ENCODE data around the gene RASGRP4.
"Not testable (repeated sequence)": the region's sequence is repeated elsewhere in the genome, so short reads cannot be mapped to it uniquely, and the experiment has no call there.

The RASGRP4 gene

DNA sequence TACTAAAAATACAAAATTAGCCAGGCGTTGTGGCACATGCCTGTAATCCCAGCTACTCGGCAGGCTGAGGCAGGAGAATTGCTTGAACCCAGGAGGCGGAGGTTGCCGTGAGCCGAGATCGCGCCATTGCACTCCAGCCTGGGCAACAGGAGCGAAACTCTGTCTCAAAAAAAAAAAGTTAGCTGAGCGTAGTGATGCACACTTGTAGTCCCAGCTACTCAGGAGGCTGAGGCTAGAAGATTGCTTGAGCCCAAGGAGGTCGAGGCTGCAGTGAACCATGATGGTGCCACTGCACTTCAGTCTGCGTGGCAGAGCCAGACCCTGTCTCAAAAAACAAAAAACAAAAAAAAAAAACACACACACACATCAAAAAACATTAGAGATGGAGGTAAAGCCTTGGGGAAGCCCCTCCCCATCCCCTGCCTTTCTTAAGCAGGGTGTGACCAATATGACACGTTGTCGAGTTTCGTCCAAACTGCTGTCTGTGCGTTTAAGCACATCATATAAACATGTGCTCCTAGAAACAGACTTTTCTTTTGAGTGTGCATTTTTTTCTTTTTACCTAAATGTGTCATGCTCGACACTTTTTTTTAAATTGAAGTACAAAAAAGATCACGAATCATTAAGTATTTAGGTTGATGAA, 1.1 kb upstream of the RASGRP4 start:
- not testable (repeated sequence) for H3K9ac ChIP-seq (ENCODE audit: low read length); H3K27ac ChIP-seq (ENCODE audit: low read length)

DNA sequence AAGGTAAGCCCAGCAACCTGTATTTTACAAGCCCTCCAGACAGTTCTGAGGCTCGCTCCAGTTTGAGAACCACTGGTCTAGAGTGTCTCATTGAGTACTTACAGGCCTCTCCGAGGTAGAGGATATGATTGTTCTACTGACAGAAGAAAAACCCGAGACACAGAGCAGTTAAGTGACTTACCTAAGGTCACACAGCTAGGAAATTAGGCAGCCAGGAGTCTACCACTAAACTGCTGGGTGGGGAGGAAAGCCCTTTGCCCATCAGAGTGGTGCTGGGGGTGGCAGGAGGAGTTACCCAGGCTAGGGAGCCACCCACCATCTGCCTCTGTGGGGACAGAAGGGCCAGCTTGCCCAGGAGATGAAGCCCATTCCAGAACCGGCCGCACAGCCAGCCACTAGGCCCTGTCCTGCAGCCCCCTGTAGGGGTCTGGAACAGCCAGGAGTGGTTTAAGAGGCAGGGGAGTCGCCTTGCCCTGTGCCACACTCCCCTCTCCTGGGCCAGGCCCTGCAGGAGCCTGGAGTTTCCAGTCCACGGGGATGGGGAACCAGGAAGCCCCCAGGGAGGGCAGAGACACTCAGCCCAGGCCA, 703 bp downstream of the RASGRP4 start:
- Histone ChIP-seq H3K4me3 (ENCODE audit: low read length) (no peak overlapping the region), H3K27ac (ENCODE audit: low read length) (no peak overlapping the region), H3K9ac (ENCODE audit: low read length) (no peak overlapping the region), H3K27me3 (ENCODE audit: control insufficient read depth, insufficient read depth, low read length) (no peaks in the 10 kb centered on the region), H3K36me3 (ENCODE audit: control insufficient read depth, low read depth, low read length) (no peaks in the 10 kb centered on the region), H3K9me3 (ENCODE audit: control insufficient read depth, low read depth, low read length) (no peaks in the 10 kb centered on the region), H3K4me1 (ENCODE audit: control insufficient read depth, low read depth, low read length) (peaks cover 13% of the 10 kb centered on the region)

More for the DNA sequence above, 1.1 kb upstream of the RASGRP4 start:
- H3K4me3 ChIP-seq (ENCODE audit: low read length); H3K36me3 ChIP-seq (ENCODE audit: control insufficient read depth, low read depth, low read length); H3K27me3 ChIP-seq (ENCODE audit: control insufficient read depth, insufficient read depth, low read length); H3K9me3 ChIP-seq (ENCODE audit: control insufficient read depth, low read depth, low read length): not testable (repeated sequence)
- H3K4me1 ChIP-seq (ENCODE audit: control insufficient read depth, low read depth, low read length): peaks cover 13% of the 10 kb centered on the region

GRCh38 chr19:38424272-38424671, 1.7 kb downstream of the RASGRP4 start:
- Histone ChIP-seq H3K4me3 (ENCODE audit: low read length) (no peak overlapping the region), H3K4me1 (ENCODE audit: control insufficient read depth, low read depth, low read length) (peaks cover 13% of the 10 kb centered on the region), H3K27ac (ENCODE audit: low read length) (no peak overlapping the region), H3K9ac (ENCODE audit: low read length) (no peak overlapping the region), H3K36me3 (ENCODE audit: control insufficient read depth, low read depth, low read length) (no peaks in the 10 kb centered on the region), H3K9me3 (ENCODE audit: control insufficient read depth, low read depth, low read length) (no peaks in the 10 kb centered on the region), H3K27me3 (ENCODE audit: control insufficient read depth, insufficient read depth, low read length) (peaks cover 2% of the 10 kb centered on the region)

- Histone ChIP-seq H3K36me3 (ENCODE audit: control insufficient read depth, low read depth, low read length) (no peaks in the 10 kb centered on the region), H3K4me3 (ENCODE audit: low read length) (no peak overlapping the region), H3K4me1 (ENCODE audit: control insufficient read depth, low read depth, low read length) (peaks cover 15% of the 10 kb centered on the region), H3K27ac (ENCODE audit: low read length) (no peak overlapping the region), H3K27me3 (ENCODE audit: control insufficient read depth, insufficient read depth, low read length) (peaks cover 13% of the 10 kb centered on the region), H3K9ac (ENCODE audit: low read length) (no peak overlapping the region), H3K9me3 (ENCODE audit: control insufficient read depth, low read depth, low read length) (no peaks in the 10 kb centered on the region)
These were observed 3.6 kb downstream of the RASGRP4 start for GRCh38 chr19:38422438-38422837.

- H3K4me1 ChIP-seq (ENCODE audit: control insufficient read depth, low read depth, low read length): peaks cover 18% of the 10 kb centered on the region
- H3K36me3 ChIP-seq (ENCODE audit: control insufficient read depth, low read depth, low read length): no peaks in the 10 kb centered on the region
These were observed 4.2 kb downstream of the RASGRP4 start for GRCh38 chr19:38421856-38422255.

GRCh38 chr19:38420935-38421334, 5.1 kb downstream of the RASGRP4 start:
- H3K27me3 ChIP-seq (ENCODE audit: control insufficient read depth, insufficient read depth, low read length): peaks cover 13% of the 10 kb centered on the region
- no peaks in the 10 kb centered on the region for H3K9me3 ChIP-seq (ENCODE audit: control insufficient read depth, low read depth, low read length)
- H3K4me1 ChIP-seq (ENCODE audit: control insufficient read depth, low read depth, low read length): peaks cover 10% of the 10 kb centered on the region

More at GRCh38 chr19:38421856-38422255, 4.2 kb downstream of the RASGRP4 start:
- Histone ChIP-seq H3K27ac (ENCODE audit: low read length) (no peak overlapping the region), H3K9me3 (ENCODE audit: control insufficient read depth, low read depth, low read length) (no peaks in the 10 kb centered on the region), H3K27me3 (ENCODE audit: control insufficient read depth, insufficient read depth, low read length) (peaks cover 13% of the 10 kb centered on the region), H3K4me3 (ENCODE audit: low read length) (no peak overlapping the region), H3K9ac (ENCODE audit: low read length) (no peak overlapping the region)

GRCh38 chr19:38417544-38418506, 8.2 kb downstream of the RASGRP4 start:
- Histone ChIP-seq H3K36me3 (ENCODE audit: control insufficient read depth, low read depth, low read length) (no peaks in the 10 kb centered on the region), H3K27ac (ENCODE audit: low read length) (no peak overlapping the region), H3K27me3 (ENCODE audit: control insufficient read depth, insufficient read depth, low read length) (peaks cover 13% of the 10 kb centered on the region), H3K4me1 (ENCODE audit: control insufficient read depth, low read depth, low read length) (peaks cover 5% of the 10 kb centered on the region), H3K4me3 (ENCODE audit: low read length) (peak overlapping the region; percentile 77), H3K9ac (ENCODE audit: low read length) (no peak overlapping the region), H3K9me3 (ENCODE audit: control insufficient read depth, low read depth, low read length) (no peaks in the 10 kb centered on the region)

More at GRCh38 chr19:38420935-38421334, 5.1 kb downstream of the RASGRP4 start:
- Histone ChIP-seq H3K9ac (ENCODE audit: low read length) (no peak overlapping the region), H3K36me3 (ENCODE audit: control insufficient read depth, low read depth, low read length) (no peaks in the 10 kb centered on the region), H3K27ac (ENCODE audit: low read length) (no peak overlapping the region), H3K4me3 (ENCODE audit: low read length) (no peak overlapping the region)

GRCh38 chr19:38417146-38417543, 8.9 kb downstream of the RASGRP4 start:
- no peak overlapping the region for H3K27ac ChIP-seq (ENCODE audit: low read length)
- no peak overlapping the region for H3K9ac ChIP-seq (ENCODE audit: low read length)
- H3K4me3 ChIP-seq (ENCODE audit: low read length): no peak overlapping the region
- no peaks in the 10 kb centered on the region for H3K36me3 ChIP-seq (ENCODE audit: control insufficient read depth, low read depth, low read length)
- H3K9me3 ChIP-seq (ENCODE audit: control insufficient read depth, low read depth, low read length): no peaks in the 10 kb centered on the region
- H3K4me1 ChIP-seq (ENCODE audit: control insufficient read depth, low read depth, low read length): peaks cover 5% of the 10 kb centered on the region
- peaks cover 13% of the 10 kb centered on the region for H3K27me3 ChIP-seq (ENCODE audit: control insufficient read depth, insufficient read depth, low read length)

GRCh38 chr19:38413416-38413815, 12.6 kb downstream of the RASGRP4 start:
- H3K9me3 ChIP-seq (ENCODE audit: control insufficient read depth, low read depth, low read length): no peaks in the 10 kb centered on the region
- no peak overlapping the region for H3K4me3 ChIP-seq (ENCODE audit: low read length)
- no peaks in the 10 kb centered on the region for H3K36me3 ChIP-seq (ENCODE audit: control insufficient read depth, low read depth, low read length)
- no peak overlapping the region for H3K27ac ChIP-seq (ENCODE audit: low read length)
- H3K9ac ChIP-seq (ENCODE audit: low read length): no peak overlapping the region
- peaks cover 2% of the 10 kb centered on the region for H3K27me3 ChIP-seq (ENCODE audit: control insufficient read depth, insufficient read depth, low read length)
- peaks cover 5% of the 10 kb centered on the region for H3K4me1 ChIP-seq (ENCODE audit: control insufficient read depth, low read depth, low read length)

GRCh38 chr19:38412961-38413360, 13.1 kb downstream of the RASGRP4 start:
- Histone ChIP-seq H3K9me3 (ENCODE audit: control insufficient read depth, low read depth, low read length) (no peaks in the 10 kb centered on the region), H3K9ac (ENCODE audit: low read length) (no peak overlapping the region), H3K36me3 (ENCODE audit: control insufficient read depth, low read depth, low read length) (no peaks in the 10 kb centered on the region), H3K27ac (ENCODE audit: low read length) (no peak overlapping the region), H3K4me3 (ENCODE audit: low read length) (no peak overlapping the region), H3K4me1 (ENCODE audit: control insufficient read depth, low read depth, low read length) (peaks cover 5% of the 10 kb centered on the region), H3K27me3 (ENCODE audit: control insufficient read depth, insufficient read depth, low read length) (no peaks in the 10 kb centered on the region)

DNA sequence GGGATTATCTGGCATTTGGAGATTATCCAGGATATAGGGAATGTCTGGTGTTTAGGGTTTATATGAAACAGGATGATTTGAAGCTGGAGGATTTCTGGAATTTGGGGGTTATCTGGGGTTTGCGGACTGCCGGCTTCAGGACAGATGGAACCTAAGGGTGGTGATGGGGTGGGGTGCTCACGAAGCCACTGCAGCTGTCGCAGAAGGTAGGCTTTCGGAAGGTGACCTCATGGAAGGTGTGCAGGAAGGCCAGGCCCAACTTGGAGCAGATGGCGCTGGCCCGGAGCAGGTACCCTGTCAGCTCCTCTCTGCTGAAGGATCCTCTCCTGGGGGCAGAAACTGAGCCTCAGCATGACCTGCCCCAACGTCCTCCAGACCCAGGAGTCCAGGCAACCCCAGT, 13.5 kb downstream of the RASGRP4 start:
- no peak overlapping the region for H3K4me3 ChIP-seq (ENCODE audit: low read length)
- no peaks in the 10 kb centered on the region for H3K9me3 ChIP-seq (ENCODE audit: control insufficient read depth, low read depth, low read length)
- H3K27me3 ChIP-seq (ENCODE audit: control insufficient read depth, insufficient read depth, low read length): no peaks in the 10 kb centered on the region
- no peaks in the 10 kb centered on the region for H3K36me3 ChIP-seq (ENCODE audit: control insufficient read depth, low read depth, low read length)
- H3K27ac ChIP-seq (ENCODE audit: low read length): no peak overlapping the region
- peaks cover 3% of the 10 kb centered on the region for H3K4me1 ChIP-seq (ENCODE audit: control insufficient read depth, low read depth, low read length)
- no peak overlapping the region for H3K9ac ChIP-seq (ENCODE audit: low read length)
